GM12891 (cell line): Measurements from ENCODE around the gene PARD6B.

Experiments used
- POLR2A ChIP-seq: IDR thresholded peaks from 2 replicates; pipeline ENCODE4 v1.6.1; 2011; ENCODE audit warnings: low read depth, low read length, control low read depth
- POLR2AphosphoS5 ChIP-seq: IDR thresholded peaks from 2 replicates; pipeline ENCODE4 v1.6.1; 2011; ENCODE audit warnings: low read depth, low read length, control low read depth
- POU2F2 ChIP-seq: IDR thresholded peaks from 2 replicates; pipeline ENCODE4 v1.6.1; 2011; ENCODE audit warnings: low read depth, mild to moderate bottlenecking, control low read depth, low read length, moderate library complexity
- SPI1 ChIP-seq: IDR thresholded peaks from 2 replicates; pipeline ENCODE4 v1.6.1; 2011; ENCODE audit warnings: low read depth, low read length, control low read depth
- TAF1 ChIP-seq: IDR thresholded peaks from 2 replicates; pipeline ENCODE4 v1.6.1; 2011; ENCODE audit warnings: low read depth, low read length, control low read depth

GRCh38 chr20:50682065-50682464 lies 49.3 kb upstream of the PARD6B start:
- TF ChIP-seq POLR2AphosphoS5 (no peak), POU2F2 (no peak), TAF1 (no peak), POLR2A (no peak), SPI1 (no peak)
